Upper lobe of left lung (tissue), 6 donors: ENCODE results near the gene MLLT1. TPM values are rescaled to one million over a fixed set of nuclear protein-coding genes. Genes with fewer than 3 reads are reported as not detected.

ENCODE experiments used
- ATAC-seq, 2 donors: fragments of 200-7000 bp; cut with Tn5 transposase; one replicate each; pipeline ENCODE4 v1.9.1; 2022; ENCODE audit warnings: mild to moderate bottlenecking in 2 of 2, moderate library complexity in 2 of 2; ENCODE audit not compliant: low FRiP score in 2 of 2
- DNase-seq, 2 donors: peaks; one replicate each; pipeline ENCODE4 v3.0.0-alpha.2; 2019 to 2020
- H3K27ac ChIP-seq, 4 donors: fragments of 200-600 bp; sonication (generic); one replicate each; pipeline ENCODE4 v1.5.1; 2016 to 2019
- H3K27me3 ChIP-seq, 4 donors: fragments of 200-600 bp; sonication (generic); one replicate each; pipeline ENCODE4 v1.5.1; 2017 to 2019
- H3K36me3 ChIP-seq, 4 donors: fragments of 200-600 bp; sonication (generic); one replicate each; pipeline ENCODE4 v1.5.1; 2016 to 2019
- H3K4me1 ChIP-seq, 4 donors: fragments of 200-600 bp; sonication (generic); one replicate each; pipeline ENCODE4 v1.5.1; 2018 to 2019
- H3K4me3 ChIP-seq, 4 donors: fragments of 200-600 bp; sonication (generic); one replicate each; pipeline ENCODE4 v1.5.1; 2017 to 2019; ENCODE audit warnings: mild to moderate bottlenecking in 2 of 4, moderate library complexity in 1 of 4
- H3K9me3 ChIP-seq, 4 donors: fragments of 200-600 bp; sonication (generic); one replicate each; pipeline ENCODE4 v1.5.1; 2018 to 2019
- CTCF ChIP-seq, 6 experiments: fragments of 450-650 bp in 4 of 6; fragments of 200-600 bp in 2 of 6; sonication (generic) in 2 of 6; IDR thresholded peaks; one replicate each; pipeline ENCODE4 v1.5.1; 2016 to 2019; ENCODE audit warnings: antibody characterized with exemption in 6 of 6
- EP300 ChIP-seq, 4 donors: sonication (generic); formaldehyde crosslinking; IDR thresholded peaks; one replicate each; pipeline ENCODE4 v1.5.1; 2017; ENCODE audit warnings: antibody characterized with exemption in 4 of 4, control low read depth in 2 of 4
- POLR2A ChIP-seq, 4 donors: fragments of 450-650 bp; IDR thresholded peaks; one replicate each; pipeline ENCODE4 v1.5.1; 2016 to 2017; ENCODE audit warnings: antibody characterized with exemption in 4 of 4, mild to moderate bottlenecking in 2 of 4
- POLR2AphosphoS5 ChIP-seq, 2 donors: sonication (generic); formaldehyde crosslinking; IDR thresholded peaks; one replicate each; pipeline ENCODE4 v1.5.1; 2017; ENCODE audit warnings: antibody characterized with exemption in 2 of 2
- WGBS, 2 donors: methylation state at CpG; one replicate each; pipeline ENCODE4 v1.1.5; 2017 to 2018; 5-methylcytosine and 5-hydroxymethylcytosine counted together
- total RNA-seq, 6 donors: library from RNA; depleted of rRNA in 4 of 6; stranded (reverse); fragments of >200 nt in 4 of 6; gene quantifications; one replicate each; pipeline versions ENCODE4 v1.1.0 to v1.2.1, GENCODE V29; 2016 to 2021
- donor health status: DM: no; HTN: no; CAD: no; lungs with moderate emphysema.
- donor health status: DM: no; HTN: yes; CAD: no; lungs with severe emphysema.

MLLT1 gene
- total RNA-seq, 6 donors from 2014 or later: 22.1 to 98.9 (median 49.3) TPM

- H3K4me1 ChIP-seq: no peaks in the 10 kb centered on the region
- DNase-seq: no peak
- no peaks in the 10 kb centered on the region for H3K27me3 ChIP-seq
- no peak for TF ChIP-seq POLR2AphosphoS5 (IDR thresholded peaks at IDR 0.05)
- TF ChIP-seq CTCF (IDR thresholded peaks at IDR 0.05): no peak
- TF ChIP-seq POLR2A (IDR thresholded peaks at IDR 0.05): no peak
- no peak for TF ChIP-seq EP300 (IDR thresholded peaks at IDR 0.05)
- no peak for ATAC-seq
- H3K4me3 ChIP-seq: no peak overlapping the region
- WGBS, 2 donors: 73 to 90% methylated on average over 6 to 10 of the region's 10 CpGs
- no peaks in the 10 kb centered on the region for H3K9me3 ChIP-seq
- no peaks in the 10 kb centered on the region for H3K36me3 ChIP-seq
- no peak overlapping the region for H3K27ac ChIP-seq
Measured at GRCh38 chr19:6185093-6185834, 94.5 kb downstream of the MLLT1 start.

GRCh38 chr19:6181119-6181518 is 98.7 kb downstream of the MLLT1 start:
- H3K27ac ChIP-seq: no peak overlapping the region
- TF ChIP-seq POLR2AphosphoS5 (IDR thresholded peaks at IDR 0.05): no peak
- no peak for TF ChIP-seq CTCF (IDR thresholded peaks at IDR 0.05)
- TF ChIP-seq EP300 (IDR thresholded peaks at IDR 0.05): no peak
- TF ChIP-seq POLR2A (IDR thresholded peaks at IDR 0.05): no peak
- DNase-seq: no peak
- 80 to 93% methylated on average over 2 of the region's 2 CpGs for WGBS, 2 donors
- no peak overlapping the region for H3K4me3 ChIP-seq
- ATAC-seq: no peak
- H3K9me3 ChIP-seq: no peaks in the 10 kb centered on the region
- H3K36me3 ChIP-seq: no peaks in the 10 kb centered on the region
- no peaks in the 10 kb centered on the region for H3K4me1 ChIP-seq
- no peaks in the 10 kb centered on the region for H3K27me3 ChIP-seq

GRCh38 chr19:6173190-6173589 is 106.6 kb downstream of the MLLT1 start:
- no peak for TF ChIP-seq POLR2AphosphoS5 (IDR thresholded peaks at IDR 0.05)
- no peak for TF ChIP-seq EP300 (IDR thresholded peaks at IDR 0.05)
- no peak for TF ChIP-seq CTCF (IDR thresholded peaks at IDR 0.05)
- TF ChIP-seq POLR2A (IDR thresholded peaks at IDR 0.05): no peak
- 84% methylated on average over 4 to 5 of the region's 5 CpGs for WGBS, 2 donors
- ATAC-seq (no peak), DNase-seq (no peak)
- Histone ChIP-seq H3K27me3 (no peaks in the 10 kb centered on the region), H3K27ac (no peak overlapping the region), H3K36me3 (no peaks in the 10 kb centered on the region), H3K4me1 (no peaks in the 10 kb centered on the region), H3K4me3 (no peak overlapping the region), H3K9me3 (no peaks in the 10 kb centered on the region)

GRCh38 chr19:6172074-6172863 is 107.5 kb downstream of the MLLT1 start:
- no peak overlapping the region for H3K4me3 ChIP-seq
- no peaks in the 10 kb centered on the region for H3K4me1 ChIP-seq
- ATAC-seq: peak in 1 of 2 donors; percentile 75
- no peaks in the 10 kb centered on the region for H3K27me3 ChIP-seq
- TF ChIP-seq POLR2A (IDR thresholded peaks at IDR 0.05): no peak
- TF ChIP-seq CTCF (IDR thresholded peaks at IDR 0.05): no peak
- TF ChIP-seq EP300 (IDR thresholded peaks at IDR 0.05): no peak
- TF ChIP-seq POLR2AphosphoS5 (IDR thresholded peaks at IDR 0.05): no peak
- H3K36me3 ChIP-seq: no peaks in the 10 kb centered on the region
- DNase-seq: no peak
- WGBS, 2 donors: 82 to 97% methylated on average over 3 of the region's 3 CpGs
- H3K9me3 ChIP-seq: no peaks in the 10 kb centered on the region
- no peak overlapping the region for H3K27ac ChIP-seq
